Measurements from ENCODE around the gene ZNF618. TPM values are rescaled to one million over a fixed set of nuclear protein-coding genes. Genes with fewer than 3 reads are reported as not detected.

Gene ZNF618
- total RNA-seq, 2 experiments from 2014 or later: 0.27 to 0.70 TPM

DNA sequence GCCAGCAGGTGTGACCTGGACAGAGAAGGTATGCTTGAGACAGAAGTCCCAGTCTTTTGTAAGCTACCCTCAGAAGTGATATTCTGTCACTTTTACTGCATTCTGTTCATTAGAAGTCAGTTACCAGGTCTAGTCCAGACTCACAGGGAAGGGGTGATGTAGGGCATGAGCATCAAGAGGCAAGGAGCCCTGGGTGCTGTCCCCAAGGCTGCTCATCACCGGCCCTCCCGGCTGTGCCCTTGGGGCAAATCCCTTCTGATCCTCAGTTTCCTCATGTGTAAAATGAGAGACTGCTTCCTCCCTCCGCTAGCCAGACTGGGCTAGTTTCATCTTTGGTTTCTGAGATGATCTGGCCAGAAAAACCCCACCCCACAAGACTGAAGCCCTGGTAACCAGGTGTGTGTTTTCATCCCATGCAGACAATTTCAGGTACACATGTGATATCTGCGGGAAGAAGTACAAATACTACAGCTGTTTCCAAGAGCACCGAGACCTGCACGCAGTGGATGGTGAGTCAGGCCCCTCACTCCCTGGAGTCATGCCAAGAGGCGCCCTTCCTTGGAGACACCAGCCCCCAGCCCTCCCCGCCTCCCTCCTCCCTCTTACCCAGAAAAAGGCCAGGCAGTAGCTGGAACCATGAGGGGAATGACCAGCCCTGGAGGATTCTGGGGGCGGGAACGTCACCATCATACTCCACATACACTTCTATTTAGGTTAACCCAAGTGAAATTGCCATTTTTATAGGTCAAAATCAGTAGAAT is 131.0 kb downstream of the ZNF618 start:
- Mint-ChIP-seq H3K36me3 (peaks cover 1% of the 10 kb centered on the region), H3K4me1 (no peaks in the 10 kb centered on the region), H3K9me3 (no peaks in the 10 kb centered on the region), H3K27me3 (no peaks in the 10 kb centered on the region), H3K27ac (no peak overlapping the region), H3K4me3 (no peak overlapping the region)
- DNase-seq: no peak

DNA sequence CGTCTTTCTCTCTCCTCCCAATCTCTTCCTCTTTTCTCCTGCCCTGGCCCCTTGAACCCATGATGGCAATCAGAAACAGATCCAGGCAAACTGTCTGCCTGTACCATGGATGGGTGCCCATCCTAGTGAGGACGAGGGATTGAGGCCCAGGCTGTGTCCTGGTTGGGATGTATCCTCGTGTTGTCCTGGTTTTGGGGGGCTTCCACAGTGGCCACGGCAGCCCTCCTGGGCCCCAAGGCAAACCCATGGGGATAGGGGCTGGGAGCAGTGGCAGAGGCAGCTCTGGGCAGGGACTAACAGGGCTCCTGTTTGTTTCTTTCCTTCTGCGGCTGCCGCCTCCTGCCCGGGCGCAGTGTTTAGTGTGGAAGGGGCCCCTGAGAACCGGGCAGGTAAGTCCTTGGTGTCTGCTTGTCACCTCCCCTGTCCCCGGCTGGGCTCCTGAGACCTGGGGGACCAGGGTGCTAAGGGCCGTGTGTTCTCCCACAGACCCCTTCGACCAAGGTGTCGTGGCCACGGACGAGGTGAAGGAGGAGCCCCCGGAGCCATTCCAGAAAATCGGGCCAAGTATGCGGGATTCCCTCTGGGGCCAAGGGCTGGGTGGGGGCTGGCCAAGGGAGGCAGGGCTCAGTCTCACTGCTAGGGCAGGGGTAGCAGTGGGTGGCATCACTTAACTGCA is 132.0 kb downstream of the ZNF618 start:
- H3K4me3 Mint-ChIP-seq: no peak overlapping the region
- H3K4me1 Mint-ChIP-seq: no peaks in the 10 kb centered on the region
- DNase-seq: no peak
- H3K27me3 Mint-ChIP-seq: no peaks in the 10 kb centered on the region
- H3K36me3 Mint-ChIP-seq: peaks cover 1% of the 10 kb centered on the region
- H3K27ac Mint-ChIP-seq: no peak overlapping the region
- H3K9me3 Mint-ChIP-seq: no peaks in the 10 kb centered on the region

DNA sequence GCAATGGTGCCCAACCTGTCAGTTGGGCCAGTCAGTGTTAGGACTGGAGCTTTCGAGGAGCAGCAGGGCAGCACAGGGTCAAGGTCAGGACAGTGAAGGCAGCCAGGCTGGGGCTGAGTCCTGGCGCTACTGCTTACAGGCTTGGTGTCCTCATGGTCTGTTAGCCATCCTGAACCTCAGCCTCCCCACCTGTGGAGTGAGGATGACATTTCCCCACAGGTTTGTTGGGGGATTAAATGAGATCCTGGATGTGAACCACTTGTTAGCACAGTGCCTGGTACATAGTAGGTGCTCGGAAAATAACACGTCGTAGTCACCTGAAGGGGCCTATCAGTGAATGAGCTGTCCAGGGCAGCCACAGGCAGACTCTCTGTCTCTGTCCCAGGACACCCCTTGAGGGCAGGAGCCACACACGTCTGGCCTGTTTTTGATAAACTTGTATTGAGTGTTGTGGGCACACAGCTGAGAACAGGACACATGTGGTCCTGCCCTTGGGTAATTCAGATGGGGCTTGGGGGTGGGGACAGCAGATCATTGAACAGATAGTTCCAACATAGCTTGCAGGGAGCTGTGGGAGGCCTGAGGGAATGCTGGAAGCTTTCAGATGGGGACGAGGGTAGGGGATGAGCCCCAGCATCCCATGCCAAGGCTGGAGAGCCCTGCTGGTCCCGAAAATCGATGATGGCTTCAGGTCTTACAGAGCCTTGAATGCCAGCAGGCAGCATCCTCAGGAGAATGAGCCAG is 132.7 kb downstream of the ZNF618 start:
- Mint-ChIP-seq H3K9me3 (no peaks in the 10 kb centered on the region), H3K27ac (no peak overlapping the region), H3K27me3 (no peaks in the 10 kb centered on the region), H3K4me3 (no peak overlapping the region), H3K4me1 (no peaks in the 10 kb centered on the region), H3K36me3 (peaks cover 1% of the 10 kb centered on the region)
- no peak for DNase-seq

DNA sequence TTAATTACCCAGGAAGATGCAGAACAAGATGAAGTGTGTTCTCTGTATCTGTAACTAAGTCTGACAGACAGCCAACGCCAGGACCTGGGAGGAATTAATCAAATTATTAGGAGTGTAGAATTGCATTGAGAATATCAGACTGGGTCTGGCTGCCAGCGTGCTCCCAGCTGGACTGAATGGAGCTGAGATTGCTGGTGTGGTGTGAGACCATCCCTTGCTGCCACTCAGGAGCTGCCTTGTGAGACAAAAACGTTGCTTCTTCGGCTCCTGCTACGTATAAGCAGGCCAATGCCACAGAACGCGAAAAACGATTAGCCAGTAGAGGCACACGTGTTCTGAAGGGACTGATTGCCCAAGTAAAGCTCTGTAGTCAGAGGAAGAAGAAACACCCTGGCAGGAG is 135.2 kb downstream of the ZNF618 start:
- Mint-ChIP-seq H3K36me3 (peaks cover 1% of the 10 kb centered on the region), H3K9me3 (peaks cover 3% of the 10 kb centered on the region), H3K4me3 (no peak overlapping the region), H3K27me3 (no peaks in the 10 kb centered on the region), H3K27ac (no peak overlapping the region), H3K4me1 (no peaks in the 10 kb centered on the region)
- no peak for DNase-seq

DNA sequence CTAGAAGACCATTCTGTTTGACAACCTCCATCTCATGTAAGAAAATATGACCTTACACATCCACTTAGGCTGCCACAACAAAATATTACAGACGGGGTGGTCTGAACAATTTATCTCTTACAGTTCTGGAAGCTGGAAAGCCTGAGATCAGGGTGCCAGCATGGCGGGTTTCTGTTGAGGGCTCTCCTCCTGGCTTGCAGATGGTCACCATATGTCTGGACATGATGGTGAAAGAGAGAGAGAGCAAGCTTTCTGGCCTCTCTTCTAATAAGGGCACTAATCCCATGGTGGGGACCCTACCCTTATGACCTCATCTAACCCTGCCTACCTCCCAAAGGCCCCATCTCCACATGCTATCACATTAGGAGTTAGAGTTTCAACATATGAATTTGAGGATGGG is 136.0 kb downstream of the ZNF618 start:
- Mint-ChIP-seq H3K27ac (no peak overlapping the region), H3K4me3 (no peak overlapping the region), H3K27me3 (no peaks in the 10 kb centered on the region), H3K9me3 (peaks cover 3% of the 10 kb centered on the region), H3K36me3 (peaks cover 1% of the 10 kb centered on the region), H3K4me1 (no peaks in the 10 kb centered on the region)
- no peak for DNase-seq

DNA sequence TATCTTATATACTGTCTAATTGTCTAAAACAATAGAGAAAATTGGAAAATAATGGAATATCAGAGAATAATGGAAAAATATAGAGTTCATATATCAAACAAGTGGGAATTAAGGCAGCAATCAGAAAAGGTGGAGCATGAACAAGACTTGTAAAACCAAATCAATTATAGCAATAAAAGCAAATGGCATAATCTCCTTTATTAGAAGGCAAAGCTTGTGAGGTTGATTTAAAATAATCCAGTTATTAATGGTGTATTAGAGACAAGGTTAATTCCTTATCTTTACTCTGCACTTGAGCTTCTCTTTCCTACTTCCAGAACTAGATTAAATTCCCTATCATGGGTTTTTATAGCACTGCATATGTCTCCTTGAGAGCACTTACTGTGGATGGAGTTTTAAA is 137.9 kb downstream of the ZNF618 start:
- H3K9me3 Mint-ChIP-seq: peaks cover 3% of the 10 kb centered on the region
- H3K4me3 Mint-ChIP-seq: no peak overlapping the region
- no peaks in the 10 kb centered on the region for H3K4me1 Mint-ChIP-seq
- H3K27ac Mint-ChIP-seq: no peak overlapping the region
- H3K36me3 Mint-ChIP-seq: no peaks in the 10 kb centered on the region
- DNase-seq: no peak
- H3K27me3 Mint-ChIP-seq: no peaks in the 10 kb centered on the region

DNA sequence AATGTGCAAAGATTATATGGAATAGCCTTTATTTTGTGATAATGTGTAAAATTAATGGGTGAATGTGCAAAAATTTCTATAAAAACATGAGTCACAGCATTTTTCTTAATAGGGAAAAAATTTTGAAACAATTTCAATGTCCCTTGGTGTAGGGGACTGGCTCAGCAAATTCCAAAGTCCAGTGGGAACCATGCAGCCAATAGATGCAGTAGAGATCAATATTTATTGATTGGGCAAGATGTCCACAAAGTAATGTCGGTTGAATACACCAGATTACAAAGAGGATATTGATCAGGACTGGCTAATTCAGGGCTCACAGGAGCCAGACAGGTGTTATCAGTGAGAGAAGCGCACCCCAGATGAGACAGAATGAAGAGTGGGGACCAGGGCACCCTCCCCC is 139.5 kb downstream of the ZNF618 start:
- Mint-ChIP-seq H3K27me3 (no peaks in the 10 kb centered on the region), H3K4me3 (no peak overlapping the region), H3K36me3 (no peaks in the 10 kb centered on the region), H3K9me3 (peaks cover 3% of the 10 kb centered on the region), H3K4me1 (no peaks in the 10 kb centered on the region), H3K27ac (no peak overlapping the region)
- DNase-seq: no peak

DNA sequence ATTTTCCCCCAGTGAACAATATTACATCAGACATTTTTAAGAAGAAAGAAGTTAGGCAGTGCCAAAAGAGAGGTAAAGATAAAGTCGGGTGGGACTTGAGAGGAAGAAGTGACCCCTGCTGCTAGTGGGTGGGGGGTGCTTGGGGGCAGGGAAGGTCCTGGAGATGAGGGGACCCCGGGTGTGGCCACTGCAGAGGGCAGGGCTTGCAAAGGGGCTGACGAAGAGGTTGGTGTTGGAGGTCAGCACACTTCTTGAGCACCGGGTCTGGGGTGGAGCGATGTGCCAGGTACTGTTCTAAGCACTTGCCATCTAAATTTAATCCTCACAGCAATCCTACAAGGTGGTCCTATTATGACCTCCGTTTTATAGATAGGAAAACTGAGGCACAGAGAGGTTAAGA is 140.0 kb downstream of the ZNF618 start:
- Mint-ChIP-seq H3K27me3 (no peaks in the 10 kb centered on the region), H3K4me1 (no peaks in the 10 kb centered on the region), H3K36me3 (no peaks in the 10 kb centered on the region), H3K9me3 (peaks cover 3% of the 10 kb centered on the region), H3K4me3 (no peak overlapping the region), H3K27ac (no peak overlapping the region)
- no peak for DNase-seq

DNA sequence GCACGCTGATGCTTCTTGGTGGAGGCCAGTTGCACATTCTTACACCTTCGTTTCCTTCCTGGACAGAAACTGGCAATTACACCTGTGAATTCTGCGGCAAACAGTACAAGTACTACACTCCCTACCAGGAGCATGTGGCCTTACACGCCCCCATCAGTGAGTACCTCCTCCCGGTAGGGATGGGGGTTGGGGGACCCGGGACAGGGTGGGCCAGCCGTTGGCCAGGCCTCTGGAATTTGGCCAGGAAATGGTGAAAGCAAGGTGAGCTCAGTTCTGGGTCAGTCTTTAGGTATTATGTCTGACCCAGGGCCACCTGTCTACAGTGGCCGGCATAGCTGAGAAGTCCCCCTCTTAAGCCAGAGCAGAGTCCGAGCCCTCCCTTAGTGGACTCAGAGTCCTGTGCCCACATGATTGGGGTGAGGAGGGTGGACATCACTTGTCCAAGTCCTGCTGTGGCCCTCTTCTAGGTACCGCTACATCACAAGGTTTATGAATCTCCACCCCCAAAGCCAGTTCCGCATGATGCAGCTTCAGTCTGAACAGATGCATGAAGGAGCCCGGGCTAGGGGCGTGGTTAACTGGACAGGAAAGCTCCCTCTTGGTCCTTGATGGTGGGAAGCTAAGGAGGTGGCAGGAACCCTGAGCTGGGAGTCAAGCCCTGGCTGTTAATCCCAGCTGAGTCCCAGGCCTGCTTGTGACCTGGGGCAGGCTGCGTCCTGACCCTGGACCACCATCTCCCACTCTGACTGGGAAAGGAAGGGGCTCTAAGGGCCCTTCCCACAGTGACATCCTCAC is 140.7 kb downstream of the ZNF618 start:
- Mint-ChIP-seq H3K9me3 (peaks cover 3% of the 10 kb centered on the region), H3K4me3 (no peak overlapping the region), H3K4me1 (no peaks in the 10 kb centered on the region), H3K36me3 (no peaks in the 10 kb centered on the region), H3K27me3 (no peaks in the 10 kb centered on the region), H3K27ac (no peak overlapping the region)
- DNase-seq: no peak

DNA sequence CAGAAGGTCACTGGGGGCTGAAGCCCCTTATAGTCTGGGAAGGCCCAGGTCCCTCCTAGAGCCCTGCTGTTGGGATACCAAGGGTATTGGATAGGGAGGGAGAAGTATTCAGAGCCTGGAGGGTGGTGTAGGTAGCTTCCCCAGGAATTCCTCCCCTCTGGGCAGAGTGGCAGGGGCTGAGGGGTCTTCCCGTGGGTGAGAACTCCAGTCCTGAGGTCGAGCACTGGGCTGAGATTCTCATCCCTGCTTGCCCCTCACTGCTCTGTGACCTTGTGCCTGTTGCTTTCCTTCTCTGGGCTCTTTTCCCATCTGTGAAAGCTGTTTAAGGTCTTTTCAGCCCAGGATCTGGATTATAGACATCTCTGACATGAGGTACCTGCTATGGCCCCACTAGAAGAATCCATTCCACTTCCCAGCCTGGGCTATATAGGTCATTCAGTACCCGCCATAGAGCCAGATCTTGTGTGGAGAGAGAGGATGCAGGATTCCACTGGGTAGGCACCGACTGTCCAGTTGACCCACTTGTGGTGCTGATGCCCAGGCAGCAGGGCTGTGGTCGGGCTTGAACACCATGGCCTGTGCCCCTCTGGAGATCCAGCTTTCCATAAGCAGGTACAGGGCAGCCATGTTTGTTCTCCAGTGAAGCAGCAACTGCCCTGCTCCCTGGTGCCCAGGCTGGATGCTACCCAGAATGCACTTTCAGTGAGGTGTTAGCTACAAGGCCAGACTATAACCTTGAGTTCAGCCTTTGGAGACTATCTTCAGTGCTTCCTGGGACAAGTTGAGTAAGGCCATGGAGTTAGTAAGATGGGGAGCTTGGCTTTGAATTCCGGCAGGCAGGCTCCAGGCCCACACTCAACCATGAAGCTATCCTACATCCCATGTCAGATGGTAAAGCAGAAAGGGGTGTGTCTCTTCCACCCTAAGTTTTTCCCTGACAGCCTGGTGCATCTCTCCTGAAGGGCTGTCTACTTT is 141.9 kb downstream of the ZNF618 start:
- no peaks in the 10 kb centered on the region for H3K27me3 Mint-ChIP-seq
- H3K36me3 Mint-ChIP-seq: no peaks in the 10 kb centered on the region
- H3K4me1 Mint-ChIP-seq: no peaks in the 10 kb centered on the region
- H3K27ac Mint-ChIP-seq: no peak overlapping the region
- DNase-seq: no peak
- peaks cover 9% of the 10 kb centered on the region for H3K9me3 Mint-ChIP-seq
- no peak overlapping the region for H3K4me3 Mint-ChIP-seq

DNA sequence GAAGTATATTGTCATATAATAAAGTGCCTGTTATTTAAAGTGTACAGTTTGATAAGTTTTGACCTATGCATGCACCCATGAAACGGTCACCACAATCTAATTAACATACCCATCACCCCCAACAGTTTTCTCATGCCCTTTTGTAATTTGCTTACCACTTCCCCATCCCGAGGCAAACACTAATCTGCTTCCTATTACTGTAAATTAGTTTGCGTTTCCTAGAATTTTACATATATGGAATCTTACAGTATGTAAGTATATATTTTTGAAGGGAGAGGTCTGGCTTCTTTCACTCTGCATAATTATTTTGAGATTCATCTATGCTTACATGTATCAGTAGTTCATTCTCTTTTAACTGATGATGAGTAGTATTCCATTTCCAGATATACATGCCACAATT is 145.5 kb downstream of the ZNF618 start:
- H3K36me3 Mint-ChIP-seq: peaks cover 6% of the 10 kb centered on the region
- no peak overlapping the region for H3K4me3 Mint-ChIP-seq
- H3K4me1 Mint-ChIP-seq: no peaks in the 10 kb centered on the region
- no peak for DNase-seq
- H3K27me3 Mint-ChIP-seq: no peaks in the 10 kb centered on the region
- peaks cover 22% of the 10 kb centered on the region for H3K9me3 Mint-ChIP-seq
- H3K27ac Mint-ChIP-seq: no peak overlapping the region

DNA sequence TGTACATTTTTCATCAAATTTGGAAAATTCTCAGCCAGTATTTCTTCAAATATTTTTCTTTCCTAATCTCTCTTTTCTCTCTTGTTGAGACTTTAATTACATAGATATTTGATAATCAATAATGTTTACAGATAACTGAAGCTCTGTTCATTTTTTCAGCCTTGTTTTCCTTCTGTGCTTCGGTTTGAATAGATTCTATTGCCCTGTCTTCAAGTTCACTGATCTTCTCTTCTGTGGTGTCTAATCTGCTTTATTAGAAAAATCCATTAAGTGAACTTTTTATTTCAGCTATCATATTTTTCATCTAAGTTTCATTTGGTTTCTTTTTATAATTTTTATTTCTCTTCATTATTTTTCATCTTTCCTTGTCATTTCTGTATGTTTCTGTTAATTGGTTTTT is 147.9 kb downstream of the ZNF618 start:
- H3K27ac Mint-ChIP-seq: no peak overlapping the region
- peaks cover 6% of the 10 kb centered on the region for H3K36me3 Mint-ChIP-seq

DNA sequence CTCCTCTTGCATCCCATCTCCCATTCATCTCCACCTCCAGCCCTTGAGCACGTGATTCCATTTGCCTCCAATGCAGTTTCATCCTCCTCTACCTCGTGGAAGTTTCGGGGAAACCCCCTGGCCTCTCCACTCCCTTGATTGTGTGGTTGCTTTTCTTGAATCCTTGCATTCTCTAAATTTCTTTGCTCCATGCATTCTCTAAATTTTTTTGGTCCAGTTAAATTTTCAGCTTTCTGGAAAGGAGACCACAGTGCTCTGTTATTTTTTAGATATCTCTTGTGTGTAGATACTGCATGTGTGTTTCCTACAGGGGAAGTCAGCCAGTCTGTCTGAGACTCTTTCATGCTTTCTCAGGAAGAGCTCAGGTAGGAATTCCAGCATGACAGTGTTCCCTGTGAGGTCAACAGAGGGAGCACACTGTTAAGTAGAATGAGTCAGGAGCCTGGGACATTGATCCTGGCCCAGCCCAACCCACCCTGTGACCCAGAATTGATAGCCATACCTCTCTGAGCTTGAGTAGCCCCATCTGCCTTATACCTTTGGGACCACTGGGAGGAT is 149.2 kb downstream of the ZNF618 start:
- H3K4me3 Mint-ChIP-seq: no peak overlapping the region
- no peaks in the 10 kb centered on the region for H3K27me3 Mint-ChIP-seq
- peaks cover 6% of the 10 kb centered on the region for H3K36me3 Mint-ChIP-seq
- peaks cover 22% of the 10 kb centered on the region for H3K9me3 Mint-ChIP-seq
- no peak overlapping the region for H3K27ac Mint-ChIP-seq
- DNase-seq: no peak
- no peaks in the 10 kb centered on the region for H3K4me1 Mint-ChIP-seq

More for the DNA sequence above, 147.9 kb downstream of the ZNF618 start:
- no peaks in the 10 kb centered on the region for H3K4me1 Mint-ChIP-seq
- peaks cover 22% of the 10 kb centered on the region for H3K9me3 Mint-ChIP-seq
- DNase-seq: no peak
- H3K4me3 Mint-ChIP-seq: no peak overlapping the region
- no peaks in the 10 kb centered on the region for H3K27me3 Mint-ChIP-seq

DNA sequence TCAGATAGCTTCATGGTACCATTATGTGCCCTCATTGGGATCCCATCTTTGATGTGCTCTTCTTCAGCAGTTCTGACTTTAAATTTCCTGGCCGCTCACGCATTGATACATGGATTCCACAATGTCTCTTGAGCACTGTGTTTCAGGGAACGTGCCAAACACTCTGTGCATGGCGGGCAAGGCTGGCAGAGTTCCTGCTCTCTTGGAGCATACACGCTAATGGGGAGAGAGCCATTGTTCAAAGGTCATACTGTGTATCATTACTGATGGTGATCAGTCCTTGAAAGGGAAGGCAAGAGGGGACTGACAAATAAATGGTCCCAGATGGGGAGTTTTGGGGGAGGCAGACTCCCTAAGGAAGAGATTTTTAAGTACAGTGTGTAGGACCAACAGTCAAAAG is 149.7 kb downstream of the ZNF618 start:
- Mint-ChIP-seq H3K4me3 (no peak overlapping the region), H3K4me1 (no peaks in the 10 kb centered on the region)

More for the DNA sequence above, 149.7 kb downstream of the ZNF618 start:
- Mint-ChIP-seq H3K36me3 (peaks cover 6% of the 10 kb centered on the region), H3K27ac (no peak overlapping the region), H3K27me3 (no peaks in the 10 kb centered on the region), H3K9me3 (peaks cover 22% of the 10 kb centered on the region)
- DNase-seq: no peak
